Left cardiac atrium (tissue), 4 donors: ENCODE results near the gene FREM3. TPM values are rescaled to one million over a fixed set of nuclear protein-coding genes. Genes with fewer than 3 reads are reported as not detected.
"Not testable (repeated sequence)": the region's sequence is repeated elsewhere in the genome, so short reads cannot be mapped to it uniquely, and the experiment has no call there.

Experiments used
- ATAC-seq, 2 donors: fragments of 200-7000 bp; cut with Tn5 transposase; one replicate each; pipeline ENCODE4 v1.9.1; 2020; ENCODE audit warnings: mild to moderate bottlenecking in 2 of 2, moderate library complexity in 2 of 2
- DNase-seq: peaks from one replicate; pipeline ENCODE4 v3.0.0-alpha.2; 2020
- intact Hi-C, 2 donors: fragments of 100-400 bp; cut with DNase I; formaldehyde crosslinking; loops; one replicate each; pipeline versions ENCODE4 v1.14.1 to v1.15.1; 2022 to 2023
- total RNA-seq, 2 donors: library from RNA; stranded (reverse); fragmentation: NEBNext Ultra II Directional; extraction: Animal tissue kit (Norgen Biotek cat#: 25700); gene quantifications; one replicate each; pipeline ENCODE4 v1.2.1, GENCODE V29; 2021
- donor health status: DM: no; HTN: yes; CAD: no.
- donor health status: DM: no; HTN: yes; CAD: no; lungs with severe emphysema.
- donor health status: DM: yes; HTN: yes; CAD: no.
- donor health status: Dilated cardiomyopathy.

FREM3 gene
- total RNA-seq, 2 donors from 2014 or later = 0.08 TPM; not detected in 1

DNA sequence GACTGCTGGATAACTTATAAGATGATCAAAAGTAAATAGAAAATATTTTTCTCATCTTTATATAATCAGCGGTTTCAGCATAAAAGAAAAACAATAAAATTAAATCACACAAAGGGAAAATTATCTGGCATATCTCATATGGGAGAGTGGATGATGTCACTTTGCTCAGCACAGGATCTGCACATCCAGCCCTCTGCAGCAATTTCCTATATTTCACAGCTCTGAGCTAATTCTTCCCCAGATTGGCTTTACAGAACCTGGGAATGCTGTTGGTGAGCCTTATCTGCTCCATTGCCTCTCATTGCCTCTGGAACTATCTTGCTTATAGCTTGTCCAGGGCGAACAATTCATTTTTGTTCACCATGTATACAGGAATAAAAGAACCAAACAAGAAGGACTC is 21.0 kb downstream of the FREM3 start:
- DNase-seq = no peak
- intact Hi-C loops = no loop called here
- ATAC-seq = no peak

- DNase-seq, intact Hi-C loops, ATAC-seq: not testable (repeated sequence)
These were observed 26.8 kb downstream of the FREM3 start for GRCh38 chr4:143673629-143674028.

DNA sequence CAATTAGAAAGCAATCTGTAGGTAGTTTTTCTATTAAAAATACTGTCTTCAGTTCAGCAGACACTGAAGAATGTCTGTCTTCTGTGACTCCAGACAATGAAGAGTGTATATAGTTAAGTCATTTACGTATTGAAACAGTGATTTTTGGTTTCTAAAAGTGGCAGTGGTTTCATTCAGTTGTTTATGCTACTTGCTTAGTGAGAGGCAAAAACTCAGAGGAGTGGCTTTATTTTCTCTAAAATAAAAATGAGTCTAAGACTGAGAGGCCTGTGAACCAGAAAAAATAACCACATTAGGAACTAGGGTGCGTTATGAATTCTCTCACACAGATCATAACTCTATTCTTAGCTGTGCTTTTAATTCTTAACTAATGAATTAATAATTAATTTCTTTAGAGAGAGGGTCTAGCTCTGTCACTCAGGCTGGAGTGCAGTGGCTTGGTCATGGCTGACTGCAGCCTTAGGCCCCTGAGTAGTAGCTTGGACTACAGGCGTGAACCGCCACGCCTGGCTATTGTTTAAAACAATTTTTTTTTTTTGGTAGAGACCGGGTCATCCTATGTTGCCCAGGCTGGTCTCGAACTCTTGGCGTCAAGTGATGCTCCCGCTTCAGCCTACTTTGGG is 31.4 kb downstream of the FREM3 start:
- ATAC-seq = no peak
- DNase-seq = no peak
- intact Hi-C loops = no loop called here

DNA sequence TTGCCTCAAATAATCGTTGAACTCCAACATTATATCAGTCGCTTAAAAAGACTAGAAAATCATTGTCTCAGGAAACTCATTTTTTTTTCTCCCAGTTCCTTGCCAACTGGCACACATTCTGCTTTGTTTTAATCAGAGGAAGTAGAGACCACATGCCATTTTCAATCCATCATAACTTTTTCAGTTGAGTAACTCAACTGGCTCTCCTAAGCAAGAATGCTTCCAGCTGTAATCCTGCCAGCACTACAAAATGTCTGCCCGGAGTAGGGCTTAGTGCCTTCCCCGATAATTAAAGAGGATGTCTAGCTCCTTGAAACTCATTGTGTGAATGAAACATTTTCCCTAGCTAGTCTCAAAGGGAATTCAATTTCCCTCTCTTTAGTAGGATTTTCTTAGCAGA is 33.0 kb downstream of the FREM3 start:
- peak; percentile 97 to 99 for ATAC-seq
- peak; percentile 40 for DNase-seq
- intact Hi-C loops = no loop called here

GRCh38 chr4:143658336-143658735 is 42.1 kb downstream of the FREM3 start:
- ATAC-seq (no peak), DNase-seq (no peak)
- intact Hi-C loops = no loop called here

DNA sequence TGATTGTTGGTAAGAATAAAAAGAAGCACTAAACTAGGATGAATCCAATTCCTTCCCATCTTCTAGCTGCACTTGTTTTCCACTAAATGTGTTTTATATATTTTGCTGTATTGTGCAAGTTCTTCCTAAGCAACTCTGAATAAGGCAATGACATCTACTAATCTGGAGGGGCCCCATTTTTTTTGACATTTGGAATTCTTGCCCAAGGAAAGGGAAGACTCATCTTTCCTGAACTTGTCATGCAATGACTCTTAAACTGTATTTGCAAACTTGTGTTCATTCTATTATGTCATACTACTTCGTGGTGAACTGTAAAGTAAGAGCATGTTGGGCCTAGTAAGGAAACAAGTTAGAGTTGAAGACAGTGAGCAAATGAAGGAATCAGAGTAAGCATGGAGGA is 45.9 kb downstream of the FREM3 start:
- no peak for ATAC-seq
- no peak for DNase-seq
- intact Hi-C loops = no loop called here

- intact Hi-C loops = no loop called here
- ATAC-seq (no peak), DNase-seq (no peak)
These were observed 47.4 kb downstream of the FREM3 start for GRCh38 chr4:143653031-143653430.

- intact Hi-C loops = no loop called here
- no peak for ATAC-seq
- DNase-seq = no peak
These were observed 57.1 kb downstream of the FREM3 start for GRCh38 chr4:143643399-143643798.

GRCh38 chr4:143642611-143643010 is 57.9 kb downstream of the FREM3 start:
- intact Hi-C loops = no loop called here
- no peak for ATAC-seq
- no peak for DNase-seq

DNA sequence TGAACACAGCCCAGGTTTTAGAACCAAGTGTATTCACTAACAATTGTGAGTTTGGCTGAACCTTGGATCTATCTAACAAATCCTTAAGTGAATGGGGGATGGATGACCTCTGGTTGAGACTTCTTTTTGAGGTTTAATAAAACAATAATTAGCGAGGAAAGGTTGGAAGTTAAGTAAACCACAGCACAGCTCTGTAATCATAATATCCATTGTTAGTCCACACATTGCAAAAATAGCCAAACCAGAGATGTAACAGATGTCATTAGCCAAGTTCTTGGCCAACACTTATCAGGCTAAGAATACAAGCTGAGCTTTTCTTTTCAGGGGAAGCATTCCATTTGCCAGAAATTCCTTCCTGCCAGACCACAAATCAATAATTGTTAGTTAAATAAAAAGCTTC is 59.1 kb downstream of the FREM3 start:
- no peak for ATAC-seq
- intact Hi-C loops = no loop called here

DNA sequence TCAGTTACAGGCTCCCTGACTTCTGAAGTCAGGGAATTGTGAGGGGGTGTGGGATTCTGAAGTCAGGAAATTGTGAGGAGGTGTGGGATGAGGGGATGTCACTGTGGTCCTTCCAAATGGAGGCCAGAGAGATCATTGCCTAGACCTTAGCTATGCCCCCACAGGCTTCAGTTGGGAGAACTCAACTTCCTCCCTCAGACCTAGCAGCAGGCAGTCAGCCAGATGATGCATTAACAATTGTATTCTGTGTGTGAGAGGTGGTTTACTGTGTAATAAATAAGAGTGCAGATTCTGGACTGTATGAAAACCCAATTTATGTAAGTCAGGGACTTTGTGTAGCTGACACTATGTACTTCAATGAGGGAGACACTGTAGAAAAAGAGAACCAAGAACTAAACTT is 65.7 kb downstream of the FREM3 start:
- intact Hi-C loops = no loop called here
- ATAC-seq = no peak

More for the DNA sequence above, 59.1 kb downstream of the FREM3 start:
- no peak for DNase-seq

DNA sequence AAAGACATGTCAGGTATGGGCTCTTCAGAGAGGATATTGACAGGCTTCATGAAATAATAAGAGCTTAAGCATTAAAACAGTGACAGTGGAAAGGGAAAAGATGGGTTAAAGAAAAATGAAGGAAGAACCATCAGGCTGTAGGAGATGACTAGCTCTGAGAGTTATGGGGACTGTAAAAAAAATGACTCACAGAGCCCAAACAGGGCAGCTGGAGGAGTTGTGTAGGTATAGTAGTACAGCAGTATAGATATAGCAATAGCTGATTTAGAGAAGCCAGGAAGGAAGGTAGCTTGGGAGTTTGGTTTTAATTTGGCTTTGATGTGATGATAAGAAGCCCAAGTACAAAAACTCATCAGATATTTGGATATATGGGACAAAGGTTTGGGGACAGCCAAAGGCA is 66.6 kb downstream of the FREM3 start:
- intact Hi-C loops = no loop called here
- no peak for ATAC-seq
- no peak for DNase-seq

More for the DNA sequence above, 65.7 kb downstream of the FREM3 start:
- DNase-seq = no peak

DNA sequence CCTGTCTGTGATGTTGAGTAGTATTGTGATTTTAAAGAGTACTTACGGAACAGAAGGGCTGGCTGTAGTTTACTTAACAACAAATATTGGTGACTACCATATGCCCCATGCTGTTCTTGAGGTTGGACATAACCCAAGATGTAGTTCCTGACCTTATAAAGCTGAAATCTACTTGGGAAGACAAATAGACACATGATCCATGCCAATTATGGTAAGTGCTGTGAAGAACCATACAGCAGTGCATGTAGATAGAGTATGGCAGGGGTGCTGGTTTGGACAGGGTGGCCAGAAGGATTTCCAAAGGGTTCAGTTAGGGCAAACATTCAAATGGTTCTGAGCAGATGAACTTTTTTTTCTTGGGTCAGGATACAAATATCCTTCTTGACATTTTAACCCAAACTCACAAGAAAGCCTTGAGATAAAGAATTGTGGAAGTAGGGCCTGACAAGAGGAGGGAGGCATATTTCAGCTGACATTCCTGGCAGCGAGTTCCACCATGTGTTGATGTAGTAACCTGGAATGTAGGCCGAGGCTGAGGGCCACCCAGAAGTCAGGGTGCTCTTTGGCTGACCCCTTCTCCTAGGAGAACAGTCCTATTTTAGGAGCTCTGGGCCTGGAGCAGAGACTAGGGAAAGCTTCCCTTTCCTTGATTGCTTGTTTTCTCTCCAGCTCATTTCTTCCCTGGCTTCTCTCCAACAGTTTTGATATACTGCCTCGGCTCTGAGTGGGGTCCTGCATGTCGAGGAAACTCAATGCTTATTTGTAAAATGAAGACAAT is 74.2 kb downstream of the FREM3 start:
- DNase-seq (peak; percentile 72), ATAC-seq (peak; percentile 98)
- intact Hi-C loops = no loop called here

- intact Hi-C loops = no loop called here
These were observed 74.8 kb downstream of the FREM3 start for GRCh38 chr4:143625632-143626031.

DNA sequence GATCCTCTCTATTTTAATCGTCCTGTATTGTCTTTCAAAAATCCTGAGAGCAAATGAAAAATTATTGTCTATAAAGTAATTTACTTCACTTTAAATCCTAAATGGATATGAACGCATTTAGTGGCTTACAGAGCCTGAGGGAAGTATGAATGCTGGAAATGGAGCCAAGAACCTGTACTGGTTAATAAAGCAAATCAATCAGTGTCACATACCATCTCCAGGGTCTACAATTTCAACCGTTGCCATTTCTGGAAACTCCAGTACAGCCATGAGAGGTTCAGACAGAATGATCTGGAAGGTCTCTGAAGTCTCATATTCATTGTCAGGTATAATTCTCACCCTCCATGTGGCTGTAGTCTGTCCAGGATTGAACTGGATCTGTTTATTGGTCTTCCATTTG is 76.6 kb downstream of the FREM3 start:
- no peak for ATAC-seq
- no peak for DNase-seq
- intact Hi-C loops = no loop called here

More at GRCh38 chr4:143625632-143626031, 74.8 kb downstream of the FREM3 start:
- ATAC-seq (no peak), DNase-seq (no peak)

DNA sequence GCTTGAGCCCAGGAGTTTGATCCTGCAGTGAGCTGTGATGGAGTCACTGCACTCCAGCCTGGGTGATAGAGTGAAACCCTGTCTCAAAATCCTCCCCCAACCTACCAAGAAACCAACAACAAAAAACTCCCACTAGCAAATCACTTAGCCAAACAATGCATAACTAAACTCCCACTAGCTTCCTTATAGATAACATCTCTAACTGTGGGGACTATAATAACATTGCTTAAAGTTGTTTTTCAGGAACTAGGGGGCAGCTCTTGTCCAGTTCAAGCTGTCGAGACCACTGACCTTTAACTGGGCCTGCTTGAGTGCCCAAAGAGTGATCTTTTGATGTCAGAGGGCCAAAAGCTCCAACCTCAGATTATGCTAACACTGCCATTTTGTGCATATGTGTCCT is 81.7 kb downstream of the FREM3 start:
- ATAC-seq (no peak), DNase-seq (no peak)

DNA sequence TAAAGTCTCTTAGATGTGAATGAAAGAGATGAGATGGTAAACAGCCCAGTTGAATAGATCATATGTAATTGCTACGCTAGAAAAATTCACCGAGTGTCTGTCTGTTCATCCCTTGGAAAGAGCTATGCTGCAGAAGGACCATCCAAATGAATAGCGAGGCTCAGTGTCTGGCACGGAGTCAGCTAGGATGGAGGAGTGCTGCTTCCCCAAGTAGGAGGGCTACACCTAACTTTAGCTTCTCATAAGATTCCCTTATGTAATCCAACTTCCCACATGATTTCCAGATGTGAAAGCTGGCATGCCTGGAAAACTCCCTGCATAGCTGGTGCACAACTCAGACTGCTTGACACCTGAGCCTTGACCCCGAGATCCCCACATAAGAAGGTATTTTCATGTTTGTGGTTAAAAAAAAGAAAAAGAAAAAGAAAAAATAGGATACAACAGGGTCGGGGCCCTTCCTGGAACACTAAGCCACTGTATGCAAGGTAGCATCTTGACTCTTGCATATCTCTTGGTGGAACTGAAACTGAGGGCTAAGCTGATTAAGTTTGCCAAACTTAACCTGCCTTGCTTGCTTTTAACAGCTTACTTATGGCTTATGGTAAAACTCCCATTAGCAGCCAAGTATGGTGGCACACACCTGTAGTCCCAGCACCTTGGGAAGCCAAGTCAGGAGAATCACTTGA is 82.3 kb downstream of the FREM3 start:
- peak in 1 of 2 donors; percentile 87 for ATAC-seq
- DNase-seq = no peak
- intact Hi-C loops = no loop called here

More for the DNA sequence above, 81.7 kb downstream of the FREM3 start:
- intact Hi-C loops = no loop called here

DNA sequence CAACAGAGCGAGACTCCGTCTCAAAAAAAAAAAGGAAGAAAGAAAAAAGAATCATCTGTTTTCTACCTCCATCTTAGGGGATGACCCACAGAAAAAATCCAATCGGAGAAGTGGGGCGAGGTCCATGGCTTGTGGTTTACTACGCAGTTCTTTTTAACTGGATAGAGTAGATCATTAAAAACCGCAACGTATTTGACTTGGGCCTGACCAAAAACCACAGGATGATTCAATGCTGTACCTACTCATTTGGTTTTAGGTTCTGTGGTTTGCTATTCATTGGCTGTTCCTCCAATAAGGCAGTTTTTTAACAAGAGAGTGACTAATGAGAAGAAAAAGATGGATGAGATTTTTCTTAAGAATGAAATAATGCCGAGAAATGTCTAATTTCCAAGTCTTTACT is 83.7 kb downstream of the FREM3 start:
- no peak for DNase-seq
- intact Hi-C loops = no loop called here
- ATAC-seq = no peak

- DNase-seq (no peak), ATAC-seq (no peak)
- intact Hi-C loops = no loop called here
These were observed 91.0 kb downstream of the FREM3 start for GRCh38 chr4:143609492-143609891.

DNA sequence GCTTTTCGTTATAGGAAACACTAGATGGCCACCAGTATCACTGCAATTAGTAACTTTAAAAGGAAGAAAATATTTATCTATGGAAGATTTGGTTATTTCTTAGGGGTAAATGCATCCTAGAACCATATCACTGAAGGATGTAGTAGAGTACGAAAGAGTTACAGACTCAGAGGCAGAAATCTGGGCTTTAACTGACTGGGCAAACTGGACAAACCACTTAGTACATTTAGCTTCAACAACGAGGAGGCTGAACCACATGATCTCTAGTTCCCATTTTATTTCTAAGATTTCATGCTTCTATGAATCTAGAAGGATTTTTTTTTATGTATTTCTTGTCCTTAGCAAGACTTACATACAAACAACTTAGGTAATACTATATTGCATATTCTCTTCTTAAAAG is 94.0 kb downstream of the FREM3 start:
- DNase-seq (no peak), ATAC-seq (no peak)
- intact Hi-C loops = no loop called here
